Keratinocyte (primary cell): Measurements from ENCODE around the gene CTNND2. TPM values are rescaled to one million over a fixed set of nuclear protein-coding genes. Genes with fewer than 3 reads are reported as not detected.

Source experiments
- DNase-seq: peaks from one replicate; pipeline ENCODE4 v3.0.0-alpha.2; 2011; ENCODE audit warnings: low read depth, missing footprints, low spot score
- FAIRE-seq: peaks from 2 replicates; lab custom pipeline; 2011; peaks lifted over from hg19 to GRCh38; lab: Jason Lieb, UNC
- H2AFZ ChIP-seq: 2 replicates; pipeline ENCODE4 v1.6.0; 2012; ENCODE audit warnings: low read length, control low read depth, inconsistent platforms; ENCODE audit not compliant: control insufficient read depth
- H3K27ac ChIP-seq: 2 replicates; pipeline ENCODE4 v1.5.1; 2011; ENCODE audit warnings: low read length; ENCODE audit not compliant: control insufficient read depth, insufficient read depth
- H3K27me3 ChIP-seq: 3 replicates; pipeline ENCODE4 v1.6.0; 2011; ENCODE audit warnings: low read length; ENCODE audit not compliant: control insufficient read depth, insufficient read depth; ENCODE audit errors: extremely low read depth
- H3K36me3 ChIP-seq, 2 experiments: 2 replicates in 1 of 2; 3 replicates in 1 of 2; pipeline ENCODE4 v1.5.1; 2011; ENCODE audit warnings: low read length in 2 of 2, mild to moderate bottlenecking in 1 of 2; ENCODE audit not compliant: control insufficient read depth in 2 of 2, insufficient read depth in 2 of 2; ENCODE audit errors: extremely low read depth in 1 of 2
- H3K4me1 ChIP-seq: 3 replicates; pipeline ENCODE4 v1.5.1; 2011; ENCODE audit warnings: low read length; ENCODE audit not compliant: control insufficient read depth, insufficient read depth; ENCODE audit errors: extremely low read depth
- H3K4me2 ChIP-seq: 3 replicates; pipeline ENCODE4 v1.6.0; 2011; ENCODE audit warnings: low read depth, low read length; ENCODE audit not compliant: control insufficient read depth, insufficient read depth; ENCODE audit errors: extremely low read depth
- H3K4me3 ChIP-seq, 3 experiments: fragments of 200-600 bp in 1 of 3; sonication (generic) in 1 of 3; 2 replicates in 2 of 3; 3 replicates in 1 of 3; pipeline ENCODE4 v1.5.1; 2011 to 2016; ENCODE audit warnings: low read length in 3 of 3, mild to moderate bottlenecking in 3 of 3, control low read depth in 2 of 3, inconsistent platforms in 1 of 3, low read depth in 1 of 3, mixed read lengths in 1 of 3, mixed run types in 1 of 3, moderate library complexity in 1 of 3; ENCODE audit not compliant: control insufficient read depth in 2 of 3, insufficient read depth in 2 of 3; ENCODE audit errors: extremely low read depth in 1 of 3
- H3K79me2 ChIP-seq: 2 replicates; pipeline ENCODE4 v1.6.0; 2012; ENCODE audit warnings: low read length; ENCODE audit not compliant: control insufficient read depth, insufficient read depth
- H3K9ac ChIP-seq: 3 replicates; pipeline ENCODE4 v1.6.0; 2011; ENCODE audit warnings: low read length; ENCODE audit not compliant: control insufficient read depth, insufficient read depth; ENCODE audit errors: extremely low read depth
- H3K9me1 ChIP-seq: 3 replicates; pipeline ENCODE4 v1.6.0; 2011; ENCODE audit warnings: low read length; ENCODE audit not compliant: control insufficient read depth, insufficient read depth; ENCODE audit errors: extremely low read depth
- H3K9me3 ChIP-seq: 2 replicates; pipeline ENCODE4 v1.5.1; 2012; ENCODE audit warnings: low read depth, low read length; ENCODE audit not compliant: control insufficient read depth
- H4K20me1 ChIP-seq: 3 replicates; pipeline ENCODE4 v1.6.0; 2011; ENCODE audit warnings: low read length; ENCODE audit not compliant: control insufficient read depth, insufficient read depth; ENCODE audit errors: extremely low read depth
- EZH2 ChIP-seq: IDR thresholded peaks from one replicate; pipeline ENCODE4 v1.6.1; 2012; ENCODE audit warnings: inconsistent platforms, mild to moderate bottlenecking, low read length, moderate library complexity
- dilution Hi-C: fragments of 300-500 bp; cut with MboI; formaldehyde crosslinking; loops from one replicate; pipeline ENCODE4 v1.7.0; 2020; ENCODE audit warnings: low sequenced_read_pairs; ENCODE audit not compliant: extremely low pct_ligation_motif_present
- polyA plus RNA-seq, 5 experiments: library from polyadenylated mRNA; depleted of rRNA in 3 of 5; stranded (reverse) in 3 of 5; stranded (forward) in 1 of 5; unstranded in 1 of 5; fragments of >200 nt; gene quantifications; 1 replicate in 1 of 5; 2 replicates in 3 of 5; 3 replicates in 1 of 5; pipeline versions ENCODE4 v1.2.1 to v1.2.3, GENCODE V29; 2011 to 2012; ENCODE audit warnings: missing spikeins in 2 of 5, low read depth in 1 of 5, low replicate concordance in 1 of 5
- TF ChIP-seq, protein P1 (sequence below), 3 experiments: IDR thresholded peaks in 1 of 3; conservative IDR thresholded peaks in 1 of 3; optimal IDR thresholded peaks in 1 of 3; 2 replicates in 2 of 3; 3 replicates in 1 of 3; pipeline versions ENCODE3 to v1.5.1; 2011; ENCODE audit warnings: low read length in 3 of 3, mild to moderate bottlenecking in 3 of 3, moderate library complexity in 2 of 3, control low read depth in 1 of 3, inconsistent platforms in 1 of 3; ENCODE audit not compliant: insufficient read depth in 2 of 3; ENCODE audit errors: extremely low read depth in 1 of 3

CTNND2 gene
- polyA plus RNA-seq, 1 donor (not counting 4 experiments of a cell fraction or from before 2014, with no cell fraction given): not detected

DNA sequence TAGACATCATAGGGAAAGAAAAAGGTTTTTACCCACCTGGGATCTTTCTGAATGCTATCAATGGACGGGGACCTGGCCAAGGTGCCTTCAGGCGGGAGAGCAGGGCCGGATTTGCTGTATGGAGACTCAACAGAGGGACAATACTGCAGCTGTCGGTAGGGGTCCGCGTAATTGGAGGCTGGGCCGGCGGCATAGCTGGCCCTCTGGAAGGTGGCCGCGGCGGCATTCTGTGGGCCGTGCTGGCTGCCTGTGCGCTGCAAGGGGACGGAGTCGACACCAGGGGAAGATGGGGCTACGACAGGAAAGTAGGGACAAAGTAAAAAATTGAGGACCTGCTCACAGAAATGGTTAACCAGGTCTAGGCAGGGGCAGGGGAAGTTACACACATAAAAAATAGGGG is 557.9 kb downstream of the CTNND2 start:
- dilution Hi-C loops: no loop called here
- Histone ChIP-seq H2AFZ (no peak overlapping the region), H3K4me2 (no peak overlapping the region), H4K20me1 (no peaks in the 10 kb centered on the region), H3K4me3 (no peak overlapping the region), H3K27me3 (no peaks in the 10 kb centered on the region), H3K9ac (no peak overlapping the region), H3K79me2 (no peaks in the 10 kb centered on the region), H3K36me3 (no peaks in the 10 kb centered on the region), H3K9me1 (no peaks in the 10 kb centered on the region), H3K4me1 (no peaks in the 10 kb centered on the region), H3K27ac (no peak overlapping the region), H3K9me3 (no peaks in the 10 kb centered on the region)
- no peak for FAIRE-seq
- TF ChIP-seq, protein P1, sequence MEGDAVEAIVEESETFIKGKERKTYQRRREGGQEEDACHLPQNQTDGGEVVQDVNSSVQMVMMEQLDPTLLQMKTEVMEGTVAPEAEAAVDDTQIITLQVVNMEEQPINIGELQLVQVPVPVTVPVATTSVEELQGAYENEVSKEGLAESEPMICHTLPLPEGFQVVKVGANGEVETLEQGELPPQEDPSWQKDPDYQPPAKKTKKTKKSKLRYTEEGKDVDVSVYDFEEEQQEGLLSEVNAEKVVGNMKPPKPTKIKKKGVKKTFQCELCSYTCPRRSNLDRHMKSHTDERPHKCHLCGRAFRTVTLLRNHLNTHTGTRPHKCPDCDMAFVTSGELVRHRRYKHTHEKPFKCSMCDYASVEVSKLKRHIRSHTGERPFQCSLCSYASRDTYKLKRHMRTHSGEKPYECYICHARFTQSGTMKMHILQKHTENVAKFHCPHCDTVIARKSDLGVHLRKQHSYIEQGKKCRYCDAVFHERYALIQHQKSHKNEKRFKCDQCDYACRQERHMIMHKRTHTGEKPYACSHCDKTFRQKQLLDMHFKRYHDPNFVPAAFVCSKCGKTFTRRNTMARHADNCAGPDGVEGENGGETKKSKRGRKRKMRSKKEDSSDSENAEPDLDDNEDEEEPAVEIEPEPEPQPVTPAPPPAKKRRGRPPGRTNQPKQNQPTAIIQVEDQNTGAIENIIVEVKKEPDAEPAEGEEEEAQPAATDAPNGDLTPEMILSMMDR (optimal IDR thresholded peaks at IDR 0.05 in 1 of 3, IDR thresholded peaks at IDR 0.05 in 1 of 3, conservative IDR thresholded peaks at IDR 0.05 in 1 of 3; ENCODE audit: extremely low read depth in 1 of 3, insufficient read depth in 2 of 3, low read length in 3 of 3): no peak
- TF ChIP-seq EZH2: no peak
- DNase-seq: no peak

DNA sequence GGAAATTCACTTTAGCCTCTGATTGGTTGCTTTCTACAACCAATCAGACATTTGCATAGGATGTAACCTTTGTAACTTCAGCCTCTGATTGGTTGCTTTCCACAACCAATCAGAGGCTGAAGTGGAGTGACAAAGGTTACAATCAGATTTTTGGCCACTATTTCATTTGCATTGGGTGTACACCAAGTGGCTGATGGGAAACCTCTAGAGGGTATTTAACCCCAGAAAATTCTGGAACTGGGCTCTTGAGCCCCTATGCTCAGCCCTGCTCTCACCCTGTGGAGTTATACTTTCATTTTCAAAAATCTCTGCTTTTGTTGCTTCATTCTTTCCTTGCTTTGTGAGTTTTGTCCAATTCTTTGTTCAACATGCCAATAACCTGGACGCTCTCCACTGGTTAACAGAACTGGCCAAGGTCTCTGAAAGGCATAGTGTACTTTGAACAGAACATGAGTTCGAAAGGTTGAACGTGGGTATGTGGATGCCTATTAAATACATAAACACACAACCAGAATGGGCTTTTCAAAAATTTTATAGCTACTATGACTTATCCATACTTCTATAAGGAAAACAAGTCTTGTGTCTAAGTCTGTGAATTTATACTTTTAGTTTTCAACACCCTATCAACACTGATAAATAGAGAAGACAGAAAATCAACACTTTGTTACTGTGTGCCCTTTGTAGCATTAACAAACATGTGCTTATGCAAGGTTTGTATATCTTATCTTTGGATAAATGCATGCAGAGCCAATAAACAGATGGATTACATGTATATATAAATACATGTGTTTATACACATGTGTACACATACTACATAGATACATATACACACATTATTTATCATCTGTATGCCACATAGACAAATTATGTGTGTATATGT is 568.1 kb downstream of the CTNND2 start:
- DNase-seq (no peak), FAIRE-seq (no peak)
- H3K9ac ChIP-seq: no peak overlapping the region
- no peak overlapping the region for H2AFZ ChIP-seq
- dilution Hi-C loops: no loop called here
- TF ChIP-seq, protein P1 (optimal IDR thresholded peaks at IDR 0.05 in 1 of 3, IDR thresholded peaks at IDR 0.05 in 1 of 3, conservative IDR thresholded peaks at IDR 0.05 in 1 of 3; ENCODE audit: extremely low read depth in 1 of 3, insufficient read depth in 2 of 3, low read length in 3 of 3): no peak
- TF ChIP-seq EZH2: no peak
- no peaks in the 10 kb centered on the region for H3K27me3 ChIP-seq
- H3K9me3 ChIP-seq: no peaks in the 10 kb centered on the region
- H3K9me1 ChIP-seq: no peaks in the 10 kb centered on the region
- H4K20me1 ChIP-seq: no peaks in the 10 kb centered on the region
- no peaks in the 10 kb centered on the region for H3K36me3 ChIP-seq
- no peak overlapping the region for H3K4me3 ChIP-seq
- no peak overlapping the region for H3K27ac ChIP-seq
- H3K79me2 ChIP-seq: no peaks in the 10 kb centered on the region
- H3K4me2 ChIP-seq: no peak overlapping the region
- no peaks in the 10 kb centered on the region for H3K4me1 ChIP-seq
